GM12891 (cell line): ENCODE data around the gene TIMMDC1.

Experiments
- PAX5 ChIP-seq: IDR thresholded peaks from 2 replicates; pipeline ENCODE4 v1.6.1; 2011; ENCODE audit warnings: low read length, moderate library complexity, mild to moderate bottlenecking; ENCODE audit not compliant: insufficient read depth, severe bottlenecking
- POLR2A ChIP-seq: IDR thresholded peaks from 2 replicates; pipeline ENCODE4 v1.6.1; 2011; ENCODE audit warnings: low read depth, low read length, control low read depth
- POLR2AphosphoS5 ChIP-seq: IDR thresholded peaks from 2 replicates; pipeline ENCODE4 v1.6.1; 2011; ENCODE audit warnings: low read depth, low read length, control low read depth
- POU2F2 ChIP-seq: IDR thresholded peaks from 2 replicates; pipeline ENCODE4 v1.6.1; 2011; ENCODE audit warnings: low read depth, mild to moderate bottlenecking, control low read depth, low read length, moderate library complexity
- SPI1 ChIP-seq: IDR thresholded peaks from 2 replicates; pipeline ENCODE4 v1.6.1; 2011; ENCODE audit warnings: low read depth, low read length, control low read depth
- TAF1 ChIP-seq: IDR thresholded peaks from 2 replicates; pipeline ENCODE4 v1.6.1; 2011; ENCODE audit warnings: low read depth, low read length, control low read depth

GRCh38 chr3:119569156-119569555 lies 70.8 kb downstream of the TIMMDC1 start:
- TF ChIP-seq TAF1 (no peak), POLR2A (no peak), POLR2AphosphoS5 (no peak), SPI1 (no peak), PAX5 (no peak), POU2F2 (no peak)
